Lung (tissue), 12 donors: Measurements from ENCODE around the gene RALGDS. TPM values are rescaled to one million over a fixed set of nuclear protein-coding genes. Genes with fewer than 3 reads are reported as not detected.

Source experiments
- ATAC-seq: fragments of 200-7000 bp; cut with Tn5 transposase; one replicate; pipeline ENCODE4 v1.9.1; 2020; ENCODE audit warnings: moderate number of reproducible peaks; ENCODE audit not compliant: insufficient read depth, low FRiP score
- DNase-seq, 3 donors: peaks; one replicate each; pipeline ENCODE4 v3.0.0-alpha.2; 2013 to 2017
- H3K27ac ChIP-seq, 2 donors: one replicate each; pipeline ENCODE4 v1.5.1; 2013; ENCODE audit warnings: mild to moderate bottlenecking in 2 of 2, moderate library complexity in 2 of 2, control low read depth in 1 of 2, inconsistent platforms in 1 of 2, low read depth in 1 of 2, low read length in 1 of 2
- H3K27me3 ChIP-seq, 3 donors: one replicate each; pipeline ENCODE4 v1.5.1; 2013; ENCODE audit warnings: low read length in 2 of 3; ENCODE audit not compliant: control insufficient read depth in 3 of 3, insufficient read depth in 3 of 3
- H3K36me3 ChIP-seq, 4 donors: one replicate each; pipeline ENCODE4 v1.5.1; 2013; ENCODE audit warnings: low read length in 4 of 4, mild to moderate bottlenecking in 1 of 4, moderate library complexity in 1 of 4; ENCODE audit not compliant: control insufficient read depth in 4 of 4, insufficient read depth in 4 of 4
- H3K4me1 ChIP-seq, 5 donors: one replicate each; pipeline ENCODE4 v1.5.1; 2013; ENCODE audit warnings: low read length in 5 of 5, mild to moderate bottlenecking in 2 of 5, moderate library complexity in 1 of 5; ENCODE audit not compliant: control insufficient read depth in 5 of 5, insufficient read depth in 5 of 5
- H3K4me3 ChIP-seq: one replicate; pipeline ENCODE4 v1.5.1; 2013; ENCODE audit warnings: mild to moderate bottlenecking, control low read depth, moderate library complexity
- H3K9ac ChIP-seq, 2 donors: one replicate each; pipeline ENCODE4 v1.5.1; 2013; ENCODE audit warnings: low read length in 2 of 2, control low read depth in 1 of 2; ENCODE audit not compliant: insufficient read depth in 1 of 2
- H3K9me3 ChIP-seq, 4 donors: one replicate each; pipeline ENCODE4 v1.5.1; 2013; ENCODE audit warnings: low read length in 3 of 4, mild to moderate bottlenecking in 1 of 4, moderate library complexity in 1 of 4; ENCODE audit not compliant: control insufficient read depth in 4 of 4, insufficient read depth in 3 of 4
- CTCF ChIP-seq: IDR thresholded peaks from 2 replicates; pipeline ENCODE4 v1.5.1; 2012; ENCODE audit warnings: mild to moderate bottlenecking; ENCODE audit errors: control extremely low read depth, extremely low read depth
- WGBS, 2 donors: extraction: QIAGEN DNeasy Blood & Tissue Kit; methylation state at CpG; one replicate each; pipeline ENCODE4 v1.1.7; 2013; 5-methylcytosine and 5-hydroxymethylcytosine counted together
- polyA plus RNA-seq, 2 donors: library from polyadenylated mRNA; stranded (reverse); fragments of 200-250 nt; gene quantifications; one replicate each; pipeline ENCODE4 v1.2.1, GENCODE V29; 2013
- total RNA-seq, 2 donors: library from RNA; depleted of rRNA in 1 of 2; stranded (reverse); fragments of >200 nt in 1 of 2; gene quantifications; one replicate each; pipeline ENCODE4 v1.2.1, GENCODE V29; 2014 to 2021
- donor health status: control.
- donor health status: control.
- donor health status: Bipolar disorder and iron deficiency.
- donor health status: healthy.
- donor health status: DM: yes; HTN: yes; CAD: no.

The RALGDS gene
- total and polyA plus RNA-seq, 4 donors, result 49.5 to 145 (median 60.9) TPM

- TF ChIP-seq CTCF, result no peak
- H3K4me1 ChIP-seq, result peaks cover 0 to 1% (median 0%) of the 10 kb centered on the region in 5 donors
- H3K9me3 ChIP-seq, result no peaks in the 10 kb centered on the region
- DNase-seq (no peak), ATAC-seq (no peak)
- H3K4me3 ChIP-seq, result no peak overlapping the region
- 84 to 88% methylated on average over 6 of the region's 6 CpGs for WGBS, 2 donors
- no peaks in the 10 kb centered on the region for H3K36me3 ChIP-seq
- no peak overlapping the region for H3K9ac ChIP-seq
- H3K27ac ChIP-seq, result no peak overlapping the region
- H3K27me3 ChIP-seq, result no peaks in the 10 kb centered on the region
Observed at GRCh38 chr9:133089271-133089671, 31.8 kb downstream of the RALGDS start.

GRCh38 chr9:133088756-133089155 is 32.3 kb downstream of the RALGDS start:
- no peak for ATAC-seq
- Histone ChIP-seq H3K27me3 (no peaks in the 10 kb centered on the region), H3K27ac (no peak overlapping the region), H3K36me3 (no peaks in the 10 kb centered on the region), H3K9ac (no peak overlapping the region), H3K4me1 (peaks cover 0 to 1% (median 0%) of the 10 kb centered on the region in 5 donors), H3K9me3 (no peaks in the 10 kb centered on the region), H3K4me3 (no peak overlapping the region)
- no peak for TF ChIP-seq CTCF
- WGBS, 2 donors, result 92 to 96% methylated on average over 7 of the region's 7 CpGs
- no peak for DNase-seq

DNA sequence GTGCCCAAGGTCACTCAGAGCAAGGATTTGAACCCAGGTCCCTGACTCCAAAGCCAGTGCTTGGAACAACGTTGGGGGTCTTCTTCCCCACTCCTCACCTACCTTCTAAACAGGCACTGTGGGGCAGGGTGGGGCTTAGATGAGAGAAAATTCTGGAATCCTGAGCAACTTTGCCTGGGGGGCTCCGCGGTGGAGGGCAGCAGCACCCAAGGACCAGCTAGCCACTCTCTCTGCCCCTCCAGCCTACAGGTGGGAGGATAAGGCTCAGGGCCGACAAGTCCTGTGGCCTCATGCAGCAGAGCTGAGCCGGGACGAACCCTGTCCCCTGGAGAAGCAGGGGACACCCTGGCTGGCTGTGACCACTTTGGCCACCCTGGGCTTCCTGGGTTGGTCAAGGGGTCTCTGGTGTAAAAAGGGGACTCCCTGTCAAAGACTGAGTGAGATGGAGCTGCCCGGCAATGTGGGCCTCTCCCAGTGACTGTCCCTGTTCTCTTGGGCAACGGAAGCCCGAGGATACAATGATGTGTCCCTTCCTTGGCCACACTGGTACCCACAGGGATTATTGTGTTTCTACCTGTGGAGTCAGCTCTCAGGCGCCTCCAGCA is 32.8 kb downstream of the RALGDS start:
- TF ChIP-seq CTCF, result no peak
- Histone ChIP-seq H3K27me3 (no peaks in the 10 kb centered on the region), H3K4me1 (peaks cover 0 to 1% (median 0%) of the 10 kb centered on the region in 5 donors), H3K4me3 (no peak overlapping the region), H3K36me3 (no peaks in the 10 kb centered on the region), H3K9me3 (no peaks in the 10 kb centered on the region), H3K9ac (no peak overlapping the region), H3K27ac (no peak overlapping the region)
- DNase-seq, result no peak
- 93 to 95% methylated on average over 10 of the region's 10 CpGs for WGBS, 2 donors
- ATAC-seq, result no peak
